HG02840 (cell line): ENCODE data around the gene NAT10.

ENCODE experiments used
- ATAC-seq: cut with Tn5 transposase; IDR thresholded peaks from one replicate; pipeline ENCODE4 v1.9.1; 2021; ENCODE audit warnings: mild to moderate bottlenecking, moderate library complexity, moderate number of reproducible peaks; ENCODE audit not compliant: unreplicated experiment, low FRiP score

The NAT10 gene

GRCh38 chr11:34104680-34105078 lies 750 bp upstream of the NAT10 start:
- no peak for ATAC-seq

DNA sequence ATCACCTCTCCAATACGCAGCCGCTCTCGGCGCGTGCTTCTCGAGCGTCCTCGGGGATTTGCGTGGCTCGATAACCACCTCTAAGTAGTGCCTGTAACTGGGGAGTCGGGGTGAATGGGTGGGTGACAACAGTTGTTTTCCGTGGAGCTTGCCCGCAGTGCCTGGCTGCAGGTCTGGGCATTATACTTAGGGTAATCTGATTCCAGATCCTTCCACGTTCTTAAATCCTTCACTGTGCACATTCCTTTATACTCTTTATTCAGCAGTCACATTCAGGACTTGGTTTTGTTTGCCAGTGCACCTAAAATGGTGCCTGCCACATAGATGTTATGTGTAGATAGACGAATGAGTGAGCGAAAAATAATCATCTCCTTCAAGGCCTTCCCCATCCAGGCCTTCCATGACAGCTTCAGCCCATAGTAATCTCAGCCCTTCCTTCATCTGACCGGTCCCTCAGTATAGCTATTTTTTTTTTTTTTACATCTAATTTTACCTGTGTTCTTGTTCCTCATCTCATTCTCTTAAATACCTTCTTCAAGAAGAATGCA lies 602 bp downstream of the NAT10 start:
- ATAC-seq: no peak

DNA sequence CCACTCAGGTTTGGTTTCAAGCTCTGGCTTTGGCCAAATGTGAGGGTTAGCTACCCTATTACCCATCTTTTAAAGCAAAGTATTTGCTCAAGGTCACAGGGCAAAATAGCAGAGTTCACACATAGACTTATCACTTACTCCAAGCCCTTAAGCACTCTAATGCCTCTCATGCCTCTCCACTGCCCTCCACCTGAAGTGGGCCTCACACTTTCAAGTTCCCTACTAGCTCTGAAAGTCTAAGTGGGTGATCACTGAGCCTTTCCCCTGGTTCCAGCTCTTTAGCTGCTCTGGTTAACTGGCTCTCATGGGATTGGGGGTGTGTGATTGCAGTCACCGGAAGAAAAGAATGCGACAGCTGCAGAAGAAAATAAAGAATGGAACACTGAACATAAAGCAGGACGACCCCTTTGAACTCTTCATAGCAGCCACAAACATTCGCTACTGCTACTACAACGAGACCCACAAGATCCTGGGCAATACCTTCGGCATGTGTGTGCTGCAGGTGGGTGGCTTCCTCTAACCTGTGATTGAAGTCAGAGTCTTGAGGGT lies 6.4 kb downstream of the NAT10 start:
- ATAC-seq: no peak

DNA sequence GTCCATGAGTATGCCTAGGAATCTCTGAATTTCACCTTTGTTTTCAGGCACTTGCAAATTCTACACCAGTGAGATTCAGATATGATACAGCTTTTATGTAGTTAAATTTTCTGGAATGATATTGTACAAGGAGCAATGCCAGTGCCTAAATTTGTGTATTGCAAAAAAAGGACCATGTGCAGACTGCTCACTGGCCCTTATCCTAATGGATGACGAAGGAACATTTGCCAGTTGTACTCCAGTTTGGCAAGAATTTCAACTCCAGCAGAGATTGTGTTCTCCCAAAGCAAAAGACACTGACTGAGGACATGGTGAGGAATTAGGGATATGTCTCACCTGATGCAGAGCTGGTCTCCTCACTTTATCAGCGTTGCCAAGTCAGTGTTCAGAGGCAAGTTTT lies 8.6 kb downstream of the NAT10 start:
- ATAC-seq: no peak

DNA sequence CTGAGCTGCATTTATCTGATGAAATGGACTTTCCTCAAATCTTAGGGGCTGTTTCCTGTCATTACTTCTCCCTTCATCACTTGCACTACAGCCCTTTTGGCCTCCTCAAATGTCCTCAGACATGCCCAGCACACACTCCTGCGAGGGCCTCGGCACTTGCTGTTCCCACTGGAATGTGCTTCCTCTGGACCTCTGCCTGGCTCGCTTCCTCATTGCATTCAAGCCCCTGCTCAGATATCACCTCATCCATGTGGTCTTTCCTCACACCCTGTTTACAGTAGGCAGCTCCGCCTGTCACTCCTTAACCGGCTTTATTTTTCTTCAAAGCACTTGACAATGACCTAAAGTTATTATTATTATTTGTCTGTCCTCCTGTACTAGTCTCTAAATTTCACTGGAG lies 9.0 kb downstream of the NAT10 start:
- no peak for ATAC-seq

GRCh38 chr11:34120651-34121050 lies 15.2 kb downstream of the NAT10 start:
- ATAC-seq: no peak

DNA sequence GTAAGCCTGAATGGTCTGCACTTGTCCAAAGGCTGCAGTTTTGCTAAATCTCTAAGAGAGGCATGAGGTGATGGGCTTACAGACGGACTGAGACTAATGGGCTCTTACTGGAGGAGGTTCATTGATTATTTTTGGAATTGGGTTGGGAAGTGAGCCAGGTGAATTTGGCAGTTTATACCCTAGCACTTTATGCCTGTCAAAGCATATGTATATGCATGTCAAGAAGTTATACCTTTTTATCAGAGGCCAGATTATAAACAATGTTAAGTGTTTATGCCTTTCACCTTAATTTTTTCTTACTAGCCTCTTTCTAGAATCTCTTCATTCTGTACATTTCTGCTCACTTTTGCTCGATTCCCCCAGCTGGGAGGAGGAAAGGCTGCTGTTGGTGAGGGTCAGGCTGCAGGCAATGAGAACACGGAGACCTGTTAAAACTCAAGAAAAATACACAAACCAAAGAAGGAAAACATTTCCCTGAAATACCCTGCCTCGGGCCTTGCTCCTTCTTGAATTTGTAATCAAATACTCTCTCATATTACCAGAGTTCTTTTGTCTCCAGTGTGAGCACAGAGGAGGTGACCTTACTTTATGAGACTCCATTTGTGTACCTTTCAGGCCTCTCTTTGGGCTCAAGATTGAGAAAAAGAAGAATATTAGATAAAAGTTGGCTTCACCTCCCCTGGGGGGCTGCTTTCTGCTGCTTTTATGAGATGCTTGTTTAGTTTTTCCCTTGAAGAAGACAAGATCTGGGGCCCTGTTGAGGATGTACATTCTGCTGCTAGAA lies 19.6 kb downstream of the NAT10 start:
- no peak for ATAC-seq

DNA sequence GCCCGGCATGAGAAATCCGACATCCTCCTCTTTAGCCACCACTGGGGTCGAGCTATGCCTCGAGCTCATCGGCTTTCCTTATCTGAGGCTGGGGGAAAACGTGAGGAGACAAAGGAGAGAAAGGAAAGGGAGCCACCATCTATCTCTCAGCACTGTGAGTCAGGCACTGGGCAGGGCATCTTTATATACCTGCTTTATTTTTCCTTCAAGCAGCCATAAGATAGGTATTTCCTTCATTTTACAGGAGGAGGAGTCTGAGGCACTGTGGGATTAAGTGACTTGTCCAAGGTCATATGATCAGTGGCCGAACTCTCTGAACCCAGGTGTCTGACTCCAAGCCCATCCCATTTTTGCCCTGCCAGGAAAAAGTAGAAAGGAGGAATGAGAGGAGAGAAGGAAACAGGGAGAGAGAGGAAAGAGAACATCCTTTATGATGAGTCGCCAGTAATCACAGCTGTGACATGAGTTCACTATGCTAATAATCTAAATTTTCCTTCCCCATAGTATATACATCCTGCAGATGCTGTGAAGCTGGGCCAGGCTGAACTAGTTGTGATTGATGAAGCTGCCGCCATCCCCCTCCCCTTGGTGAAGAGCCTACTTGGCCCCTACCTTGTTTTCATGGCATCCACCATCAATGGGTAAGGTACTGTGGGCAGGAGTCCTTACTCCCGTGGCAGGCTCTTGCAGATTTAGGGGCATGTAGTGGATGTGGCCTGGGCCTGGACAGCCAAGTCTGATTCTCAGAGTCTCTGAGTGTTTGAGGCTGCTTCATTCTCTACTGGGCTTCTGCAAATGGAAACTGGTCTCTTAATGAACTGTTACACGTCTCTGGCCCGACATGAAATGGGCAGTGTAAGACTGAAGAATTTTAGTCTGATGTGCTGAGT lies 21.8 kb downstream of the NAT10 start:
- no peak for ATAC-seq

DNA sequence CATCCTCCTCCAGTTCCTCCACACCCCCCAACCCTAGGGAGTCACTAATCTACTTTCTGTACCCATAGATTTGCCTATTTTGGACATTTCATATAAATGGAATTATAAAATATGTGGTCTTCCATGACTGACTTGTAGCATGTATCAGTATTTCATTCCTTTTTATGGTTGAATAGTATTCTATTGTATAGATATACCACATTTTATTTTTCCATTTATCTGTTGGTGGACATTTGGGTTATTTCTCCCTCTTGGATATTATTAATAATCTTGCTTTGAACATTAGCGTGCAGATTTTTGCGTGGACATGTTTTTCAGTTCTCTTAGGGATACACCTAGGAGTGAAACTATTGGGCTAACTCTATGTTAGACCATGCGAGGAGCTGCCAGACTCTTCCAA lies 23.4 kb downstream of the NAT10 start:
- ATAC-seq: no peak

DNA sequence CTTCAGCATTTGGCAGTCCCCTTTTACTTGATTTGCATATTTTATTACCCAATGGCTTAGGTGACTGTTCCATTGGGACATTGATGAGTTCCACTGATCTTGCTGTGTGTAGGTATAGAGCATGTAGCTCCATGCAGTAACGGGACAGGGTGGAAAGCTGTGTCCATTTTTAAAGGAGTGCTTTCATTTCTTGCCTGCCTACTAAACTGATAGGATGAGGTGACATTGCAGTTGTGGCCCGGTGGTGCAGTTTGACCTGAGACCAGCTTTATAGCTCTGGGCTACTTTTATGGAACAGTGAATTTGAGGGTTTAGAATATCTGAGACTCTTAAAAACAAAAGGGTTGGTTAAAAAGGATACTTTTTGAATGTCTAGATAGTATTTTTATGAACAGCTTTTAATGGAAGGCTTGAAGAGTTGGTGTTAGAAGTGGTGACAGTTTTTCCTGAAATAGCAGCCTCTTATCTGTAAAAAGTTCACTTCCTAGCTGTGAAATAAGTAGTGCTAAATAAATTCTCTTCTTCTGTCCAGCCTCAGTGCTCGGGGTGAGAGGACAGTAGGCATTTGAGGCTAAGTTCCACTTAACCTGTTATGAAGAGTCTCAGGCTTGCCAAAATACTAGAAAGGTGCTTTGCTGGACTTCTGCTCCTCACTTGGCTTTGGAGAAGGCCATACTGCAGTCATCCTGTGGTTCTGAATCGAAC lies 27.0 kb downstream of the NAT10 start:
- no peak for ATAC-seq

DNA sequence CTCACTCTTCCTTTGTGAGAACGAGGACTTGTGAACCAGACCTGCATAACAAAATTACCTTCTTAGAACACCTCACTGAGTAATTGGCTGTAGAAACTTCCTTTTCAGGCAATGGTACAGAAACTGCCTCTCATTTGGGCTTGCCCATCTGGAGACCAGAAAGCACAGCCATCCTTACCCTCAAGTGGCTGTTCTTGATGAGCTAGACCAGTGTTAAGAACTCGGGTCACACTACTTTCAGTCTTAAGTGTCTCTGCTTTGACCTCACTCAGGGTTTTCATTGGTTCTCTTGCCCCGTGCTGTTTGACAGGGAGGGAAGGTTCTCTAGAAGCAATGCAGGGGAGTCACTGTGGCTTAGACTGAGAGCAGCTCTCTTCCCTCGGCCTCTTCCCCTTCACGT lies 29.3 kb downstream of the NAT10 start:
- ATAC-seq: no peak

- ATAC-seq: no peak
These were observed 30.0 kb downstream of the NAT10 start for GRCh38 chr11:34135439-34135838.

- no peak for ATAC-seq
These were observed 31.0 kb downstream of the NAT10 start for GRCh38 chr11:34136420-34136819.

GRCh38 chr11:34139346-34139745 lies 33.9 kb downstream of the NAT10 start:
- ATAC-seq: no peak

- no peak for ATAC-seq
These were observed 34.7 kb downstream of the NAT10 start for GRCh38 chr11:34140149-34140548.

DNA sequence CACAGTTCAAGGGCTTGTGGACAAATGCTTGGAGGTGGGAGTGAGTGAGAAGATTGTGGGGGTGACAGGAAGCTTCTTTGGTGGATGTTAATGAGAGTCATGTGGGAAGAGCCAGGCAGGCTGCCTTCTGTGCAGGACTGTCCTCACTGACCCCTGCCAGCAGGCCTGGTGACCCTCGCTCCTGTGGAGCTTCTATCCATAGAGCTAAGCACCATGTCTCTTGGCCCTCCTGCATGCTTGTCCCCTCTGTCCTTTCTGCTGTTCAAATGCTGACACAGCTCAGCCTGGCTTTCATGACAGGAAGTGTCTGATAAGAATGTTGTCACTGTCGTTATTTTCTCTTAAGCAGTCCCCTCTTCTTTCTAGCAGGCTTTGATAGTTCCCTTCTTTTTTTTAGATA lies 37.6 kb downstream of the NAT10 start:
- no peak for ATAC-seq

- ATAC-seq: no peak
These were observed 39.6 kb downstream of the NAT10 start for GRCh38 chr11:34145073-34145472.

- ATAC-seq: no peak
These were observed 40.5 kb downstream of the NAT10 start for GRCh38 chr11:34145847-34146381.

GRCh38 chr11:34146411-34146810 lies 41.0 kb downstream of the NAT10 start:
- ATAC-seq: no peak

- ATAC-seq: no peak
These were observed 41.4 kb downstream of the NAT10 start for GRCh38 chr11:34146866-34147265.
